Measurements from ENCODE around the gene UBE2B.

Gene UBE2B

DNA sequence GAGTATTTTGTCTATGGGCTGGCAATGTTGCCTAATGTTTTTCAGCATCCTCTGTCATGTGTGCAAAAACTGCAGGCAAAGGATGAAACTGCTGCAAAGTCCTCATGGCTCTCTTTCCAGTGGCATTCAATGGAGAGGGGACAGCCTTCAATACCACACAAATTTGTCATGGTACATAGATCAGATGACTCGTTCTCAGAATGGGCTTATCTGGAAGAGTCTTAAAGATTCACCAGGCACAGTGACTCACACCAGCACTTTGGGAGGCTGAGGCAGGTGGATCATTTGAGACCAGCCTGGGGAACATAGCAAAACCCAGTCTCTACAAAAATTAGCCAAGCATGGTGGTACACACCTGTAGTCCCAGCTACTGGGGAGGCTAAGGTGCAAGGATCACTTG, 35.0 kb downstream of the UBE2B start:
- Histone ChIP-seq H2BK5ac (ENCODE audit: low read length) (no peak overlapping the region), H3K9ac (ENCODE audit: low read depth, low read length, poor library complexity) (no peak overlapping the region), H4K91ac (ENCODE audit: low read depth, low read length, poor library complexity) (no peak overlapping the region), H3K4me1 (ENCODE audit: control insufficient read depth in 2 of 2, insufficient read depth in 1 of 2, low read depth in 1 of 2, low read length in 2 of 2) (peaks cover 3 to 4% of the 10 kb centered on the region in 2 donors), H3K18ac (ENCODE audit: low read length) (no peak overlapping the region), H2AFZ (ENCODE audit: low read length) (no peak overlapping the region), H3K27me3 (ENCODE audit: control insufficient read depth in 3 of 3, insufficient read depth in 3 of 3, low read depth in 1 of 3, low read length in 3 of 3) (no peaks in the 10 kb centered on the region), H3K4ac (ENCODE audit: low read length) (no peak overlapping the region), H3K14ac (ENCODE audit: low read length) (no peak overlapping the region), H3K9me3 (replicated peaks in 1 of 2; ENCODE audit: control insufficient read depth in 2 of 2, insufficient read depth in 1 of 2, low read depth in 1 of 2, low read length in 2 of 2) (no peaks in the 10 kb centered on the region), H2BK15ac (ENCODE audit: low read length) (no peak overlapping the region), H3K23ac (ENCODE audit: low read depth, low read length, poor library complexity) (no peak overlapping the region), H2AK5ac (ENCODE audit: low read depth, low read length) (no peak overlapping the region), H2BK120ac (ENCODE audit: low read depth, low read length) (no peak overlapping the region), H3K36me3 (replicated peaks in 1 of 2; ENCODE audit: control insufficient read depth in 2 of 2, insufficient read depth in 2 of 2, low read length in 2 of 2) (peaks cover 2 to 42% of the 10 kb centered on the region in 2 donors), H3K4me3 (ENCODE audit: low read length in 2 of 2) (no peak overlapping the region), H3K79me1 (ENCODE audit: low read depth, low read length) (peaks cover 5% of the 10 kb centered on the region), H2BK12ac (ENCODE audit: low read length) (no peak overlapping the region), H4K8ac (ENCODE audit: low read depth, low read length) (no peak overlapping the region), H3K27ac (replicated peaks; ENCODE audit: low read length) (no peak overlapping the region), H3K4me2 (ENCODE audit: insufficient read depth, low read length, poor library complexity, severe bottlenecking) (no peak overlapping the region)
- WGBS, 2 donors (ENCODE audit: extremely low coverage in 2 of 2, insufficient read length in 2 of 2, insufficient replicate concordance in 1 of 2): no CpG with 5 or more reads among the region's 1 CpG
- no peak for DNase-seq (ENCODE audit: low spot score)

- no peak overlapping the region for H2BK15ac ChIP-seq (ENCODE audit: low read length)
- WGBS, 2 donors (ENCODE audit: extremely low coverage in 2 of 2, insufficient read length in 2 of 2, insufficient replicate concordance in 1 of 2): no CpG with 5 or more reads among the region's 6 CpGs
Measured at GRCh38 chr5:134409321-134409720, 38.0 kb downstream of the UBE2B start.

DNA sequence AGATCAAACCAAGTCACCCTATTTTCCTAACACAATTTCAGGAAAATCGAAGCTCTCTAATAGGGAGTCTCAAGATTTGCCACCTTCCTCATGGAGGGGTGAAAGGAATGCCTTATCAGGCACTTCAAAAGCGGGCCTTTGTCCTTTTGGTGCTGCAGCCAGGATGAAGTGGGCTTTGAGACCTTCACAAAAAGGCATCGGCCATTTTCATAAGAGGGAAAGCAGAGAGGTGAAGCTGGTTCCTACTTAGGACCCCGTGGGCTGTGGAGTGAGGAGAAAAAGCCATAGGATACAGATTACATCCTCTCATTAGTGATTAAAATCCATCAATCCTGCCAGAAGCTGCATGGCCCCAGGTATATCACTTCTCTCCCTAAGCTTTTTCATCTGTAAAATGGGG, 39.5 kb downstream of the UBE2B start:
- Histone ChIP-seq H3K4me2 (ENCODE audit: insufficient read depth, low read length, poor library complexity, severe bottlenecking) (peak overlapping the region; percentile 56), H2BK5ac (ENCODE audit: low read length) (no peak overlapping the region), H3K27me3 (ENCODE audit: control insufficient read depth in 3 of 3, insufficient read depth in 3 of 3, low read depth in 1 of 3, low read length in 3 of 3) (peaks cover 0 to 6% (median 0%) of the 10 kb centered on the region in 3 experiments), H2BK15ac (ENCODE audit: low read length) (no peak overlapping the region), H2AK5ac (ENCODE audit: low read depth, low read length) (no peak overlapping the region), H3K4ac (ENCODE audit: low read length) (no peak overlapping the region), H3K4me3 (ENCODE audit: low read length in 2 of 2) (peak overlapping the region; percentile 68 to 91), H3K27ac (replicated peaks; ENCODE audit: low read length) (no peak overlapping the region), H3K14ac (ENCODE audit: low read length) (no peak overlapping the region), H3K23ac (ENCODE audit: low read depth, low read length, poor library complexity) (no peak overlapping the region), H2BK12ac (ENCODE audit: low read length) (no peak overlapping the region), H3K4me1 (ENCODE audit: control insufficient read depth in 2 of 2, insufficient read depth in 1 of 2, low read depth in 1 of 2, low read length in 2 of 2) (peaks cover 8 to 9% of the 10 kb centered on the region in 2 donors), H3K36me3 (replicated peaks in 1 of 2; ENCODE audit: control insufficient read depth in 2 of 2, insufficient read depth in 2 of 2, low read length in 2 of 2) (peaks cover 0 to 33% of the 10 kb centered on the region in 2 donors), H3K18ac (ENCODE audit: low read length) (no peak overlapping the region), H4K91ac (ENCODE audit: low read depth, low read length, poor library complexity) (no peak overlapping the region), H4K8ac (ENCODE audit: low read depth, low read length) (no peak overlapping the region), H3K79me1 (ENCODE audit: low read depth, low read length) (peaks cover 5% of the 10 kb centered on the region), H3K9me3 (replicated peaks in 1 of 2; ENCODE audit: control insufficient read depth in 2 of 2, insufficient read depth in 1 of 2, low read depth in 1 of 2, low read length in 2 of 2) (no peaks in the 10 kb centered on the region), H2BK120ac (ENCODE audit: low read depth, low read length) (no peak overlapping the region), H3K9ac (ENCODE audit: low read depth, low read length, poor library complexity) (no peak overlapping the region), H2AFZ (ENCODE audit: low read length) (no peak overlapping the region)
- no peak for DNase-seq (ENCODE audit: low spot score)
- no CpG with 5 or more reads among the region's 4 CpGs for WGBS, 2 donors (ENCODE audit: extremely low coverage in 2 of 2, insufficient read length in 2 of 2, insufficient replicate concordance in 1 of 2)

More at GRCh38 chr5:134409321-134409720, 38.0 kb downstream of the UBE2B start:
- Histone ChIP-seq H3K4me2 (ENCODE audit: insufficient read depth, low read length, poor library complexity, severe bottlenecking) (no peak overlapping the region), H3K36me3 (replicated peaks in 1 of 2; ENCODE audit: control insufficient read depth in 2 of 2, insufficient read depth in 2 of 2, low read length in 2 of 2) (peaks cover 0 to 36% of the 10 kb centered on the region in 2 donors), H2BK12ac (ENCODE audit: low read length) (no peak overlapping the region), H3K23ac (ENCODE audit: low read depth, low read length, poor library complexity) (no peak overlapping the region), H2AFZ (ENCODE audit: low read length) (no peak overlapping the region), H3K18ac (ENCODE audit: low read length) (no peak overlapping the region), H3K4me1 (ENCODE audit: control insufficient read depth in 2 of 2, insufficient read depth in 1 of 2, low read depth in 1 of 2, low read length in 2 of 2) (peaks cover 8 to 9% of the 10 kb centered on the region in 2 donors), H2BK5ac (ENCODE audit: low read length) (no peak overlapping the region), H4K91ac (ENCODE audit: low read depth, low read length, poor library complexity) (no peak overlapping the region), H3K27me3 (ENCODE audit: control insufficient read depth in 3 of 3, insufficient read depth in 3 of 3, low read depth in 1 of 3, low read length in 3 of 3) (peaks cover 0 to 6% (median 0%) of the 10 kb centered on the region in 3 experiments), H2AK5ac (ENCODE audit: low read depth, low read length) (no peak overlapping the region), H3K79me1 (ENCODE audit: low read depth, low read length) (peaks cover 5% of the 10 kb centered on the region), H4K8ac (ENCODE audit: low read depth, low read length) (no peak overlapping the region), H3K4ac (ENCODE audit: low read length) (no peak overlapping the region), H3K4me3 (ENCODE audit: low read length in 2 of 2) (no peak overlapping the region), H2BK120ac (ENCODE audit: low read depth, low read length) (no peak overlapping the region), H3K9me3 (replicated peaks in 1 of 2; ENCODE audit: control insufficient read depth in 2 of 2, insufficient read depth in 1 of 2, low read depth in 1 of 2, low read length in 2 of 2) (no peaks in the 10 kb centered on the region), H3K14ac (ENCODE audit: low read length) (no peak overlapping the region), H3K9ac (ENCODE audit: low read depth, low read length, poor library complexity) (no peak overlapping the region), H3K27ac (replicated peaks; ENCODE audit: low read length) (no peak overlapping the region)
- no peak for DNase-seq (ENCODE audit: low spot score)

- no peak overlapping the region for H4K91ac ChIP-seq (ENCODE audit: low read depth, low read length, poor library complexity)
- H3K79me1 ChIP-seq (ENCODE audit: low read depth, low read length): peaks cover 5% of the 10 kb centered on the region
- WGBS, 2 donors (ENCODE audit: extremely low coverage in 2 of 2, insufficient read length in 2 of 2, insufficient replicate concordance in 1 of 2): no CpG with 5 or more reads among the region's 9 CpGs
- peaks cover 0 to 29% of the 10 kb centered on the region in 2 donors for H3K36me3 ChIP-seq (replicated peaks in 1 of 2; ENCODE audit: control insufficient read depth in 2 of 2, insufficient read depth in 2 of 2, low read length in 2 of 2)
- peak overlapping the region; percentile 98 for H3K23ac ChIP-seq (ENCODE audit: low read depth, low read length, poor library complexity)
- H4K8ac ChIP-seq (ENCODE audit: low read depth, low read length): no peak overlapping the region
- no peak overlapping the region for H2BK120ac ChIP-seq (ENCODE audit: low read depth, low read length)
- H3K9me3 ChIP-seq (replicated peaks in 1 of 2; ENCODE audit: control insufficient read depth in 2 of 2, insufficient read depth in 1 of 2, low read depth in 1 of 2, low read length in 2 of 2): no peaks in the 10 kb centered on the region
- peak overlapping the region; percentile 56 for H3K4me2 ChIP-seq (ENCODE audit: insufficient read depth, low read length, poor library complexity, severe bottlenecking)
- no peak overlapping the region for H3K14ac ChIP-seq (ENCODE audit: low read length)
- peaks cover 8 to 9% of the 10 kb centered on the region in 2 donors for H3K4me1 ChIP-seq (ENCODE audit: control insufficient read depth in 2 of 2, insufficient read depth in 1 of 2, low read depth in 1 of 2, low read length in 2 of 2)
- H2AK5ac ChIP-seq (ENCODE audit: low read depth, low read length): peak overlapping the region; percentile 73
- peak overlapping the region; percentile 69 for H3K18ac ChIP-seq (ENCODE audit: low read length)
- H2BK12ac ChIP-seq (ENCODE audit: low read length): no peak overlapping the region
- no peak overlapping the region for H2BK5ac ChIP-seq (ENCODE audit: low read length)
- no peak for DNase-seq (ENCODE audit: low spot score)
- H3K4ac ChIP-seq (ENCODE audit: low read length): no peak overlapping the region
- H3K4me3 ChIP-seq (ENCODE audit: low read length in 2 of 2): peak overlapping the region; percentile 68 to 91
- peak overlapping the region; percentile 96 for H2AFZ ChIP-seq (ENCODE audit: low read length)
- peak overlapping the region; percentile 91 for H3K9ac ChIP-seq (ENCODE audit: low read depth, low read length, poor library complexity)
- no peak overlapping the region for H2BK15ac ChIP-seq (ENCODE audit: low read length)
- H3K27ac ChIP-seq (replicated peaks; ENCODE audit: low read length): peak overlapping the region; percentile 56
- H3K27me3 ChIP-seq (ENCODE audit: control insufficient read depth in 3 of 3, insufficient read depth in 3 of 3, low read depth in 1 of 3, low read length in 3 of 3): peaks cover 0 to 6% (median 0%) of the 10 kb centered on the region in 3 experiments
Measured at GRCh38 chr5:134411228-134411545, 39.8 kb downstream of the UBE2B start.
